OCI-LY7 (cell line): ENCODE data around the gene KDM4B. TPM values are rescaled to one million over a fixed set of nuclear protein-coding genes. Genes with fewer than 3 reads are reported as not detected.

ENCODE experiments used
- BruUV-seq: library from RNA; stranded (reverse); fragments of 400-500 nt; replicated peaks from 2 replicates; lab custom pipeline; 2021; lab: Mats Ljungman, UMichigan
- CTCF ChIA-PET: fragments of 300-600 bp; sonication (Branson Sonifier 250); formaldehyde crosslinking; loops from one replicate; lab custom pipeline; 2022; ENCODE audit warnings: antibody characterized with exemption; ENCODE audit not compliant: unreplicated experiment; lab: Charles Lee
- POLR2A ChIA-PET: fragments of 300-600 bp; sonication (Branson Sonifier 250); formaldehyde crosslinking; loops from one replicate; lab custom pipeline; 2022; ENCODE audit warnings: antibody characterized with exemption; lab: Charles Lee
- DNase-seq: peaks from one replicate; pipeline ENCODE4 v3.0.0-alpha.2; 2015; ENCODE audit warnings: low spot score
- H2AFZ ChIP-seq: fragments of 200-600 bp; sonication (generic), shearing (Covaris generic); 2 replicates; pipeline ENCODE4 v1.6.1; 2014; ENCODE audit warnings: mild to moderate bottlenecking, antibody characterized with exemption, low read length, moderate library complexity
- H3K27ac ChIP-seq: fragments of 200-600 bp; sonication (generic); 2 replicates; pipeline ENCODE4 v1.5.1; 2014; ENCODE audit warnings: mixed run types, low read depth, mild to moderate bottlenecking, moderate library complexity, low read length, inconsistent platforms; ENCODE audit not compliant: poor library complexity, severe bottlenecking
- H3K36me3 ChIP-seq: fragments of 200-600 bp; sonication (generic); 2 replicates; pipeline ENCODE4 v1.6.1; 2014; ENCODE audit warnings: mild to moderate bottlenecking, antibody characterized with exemption, low read length, moderate library complexity, mixed read lengths; ENCODE audit not compliant: insufficient read depth
- H3K4me1 ChIP-seq: fragments of 200-600 bp; sonication (generic); 2 replicates; pipeline ENCODE4 v1.5.1; 2014; ENCODE audit warnings: mild to moderate bottlenecking, low read length; ENCODE audit not compliant: insufficient read depth, poor library complexity, severe bottlenecking
- H3K4me2 ChIP-seq: fragments of 200-600 bp; sonication (generic); 2 replicates; pipeline ENCODE4 v1.6.1; 2014; ENCODE audit warnings: mild to moderate bottlenecking, low read length
- H3K4me3 ChIP-seq: fragments of 200-600 bp; sonication (generic); 2 replicates; pipeline ENCODE4 v1.5.1; 2014; ENCODE audit warnings: mild to moderate bottlenecking, low read depth, low read length; ENCODE audit not compliant: poor library complexity, severe bottlenecking
- H3K79me2 ChIP-seq: fragments of 200-600 bp; sonication (generic); 2 replicates; pipeline ENCODE4 v1.6.1; 2016; ENCODE audit warnings: low read depth, mild to moderate bottlenecking, low read length, moderate library complexity, mixed read lengths; ENCODE audit not compliant: insufficient read depth
- H3K9me2 ChIP-seq: fragments of 200-600 bp; sonication (generic); 2 replicates; pipeline ENCODE4 v1.6.1; 2016; ENCODE audit warnings: mild to moderate bottlenecking, low read length, mixed read lengths; ENCODE audit not compliant: insufficient read depth
- H3K9me3 ChIP-seq: fragments of 200-600 bp; sonication (generic); 2 replicates; pipeline ENCODE4 v1.6.1; 2014; ENCODE audit warnings: mild to moderate bottlenecking, mixed run types, low read length, mixed read lengths
- H4K20me1 ChIP-seq: fragments of 200-600 bp; sonication (generic); 2 replicates; pipeline ENCODE4 v1.6.1; 2014; ENCODE audit warnings: mild to moderate bottlenecking, antibody characterized with exemption, low read length, moderate library complexity, mixed read lengths; ENCODE audit not compliant: insufficient read depth
- EZH2phosphoT487 ChIP-seq: fragments of 200-600 bp; sonication (generic); IDR thresholded peaks from 2 replicates; pipeline ENCODE4 v1.6.1; 2018; ENCODE audit warnings: low read depth, borderline replicate concordance, mild to moderate bottlenecking, mixed run types, antibody characterized with exemption, low read length, moderate library complexity, mixed read lengths
- intact Hi-C: fragments of 100-400 bp; cut with micrococcal nuclease; formaldehyde crosslinking; loops from one replicate; pipeline ENCODE4 v1.10.0; 2022; ENCODE audit not compliant: unreplicated experiment
- total RNA-seq, 2 experiments: library from RNA; depleted of rRNA in 1 of 2; stranded (reverse); fragments of >200 nt in 1 of 2; shearing (Covaris generic) in 1 of 2; gene quantifications; 2 replicates each; pipeline ENCODE4 v1.2.3, GENCODE V29; 2014 to 2022
- TF ChIP-seq, protein P1 (sequence below): fragments of 200-600 bp; sonication (generic); conservative IDR thresholded peaks from 2 replicates; pipeline ENCODE4 v1.5.1; 2014; ENCODE audit warnings: mild to moderate bottlenecking, antibody characterized with exemption, low read length, moderate library complexity, mixed read lengths

Gene KDM4B
- total RNA-seq, 2 experiments from 2014 or later: 24.3 to 44.2 TPM

DNA sequence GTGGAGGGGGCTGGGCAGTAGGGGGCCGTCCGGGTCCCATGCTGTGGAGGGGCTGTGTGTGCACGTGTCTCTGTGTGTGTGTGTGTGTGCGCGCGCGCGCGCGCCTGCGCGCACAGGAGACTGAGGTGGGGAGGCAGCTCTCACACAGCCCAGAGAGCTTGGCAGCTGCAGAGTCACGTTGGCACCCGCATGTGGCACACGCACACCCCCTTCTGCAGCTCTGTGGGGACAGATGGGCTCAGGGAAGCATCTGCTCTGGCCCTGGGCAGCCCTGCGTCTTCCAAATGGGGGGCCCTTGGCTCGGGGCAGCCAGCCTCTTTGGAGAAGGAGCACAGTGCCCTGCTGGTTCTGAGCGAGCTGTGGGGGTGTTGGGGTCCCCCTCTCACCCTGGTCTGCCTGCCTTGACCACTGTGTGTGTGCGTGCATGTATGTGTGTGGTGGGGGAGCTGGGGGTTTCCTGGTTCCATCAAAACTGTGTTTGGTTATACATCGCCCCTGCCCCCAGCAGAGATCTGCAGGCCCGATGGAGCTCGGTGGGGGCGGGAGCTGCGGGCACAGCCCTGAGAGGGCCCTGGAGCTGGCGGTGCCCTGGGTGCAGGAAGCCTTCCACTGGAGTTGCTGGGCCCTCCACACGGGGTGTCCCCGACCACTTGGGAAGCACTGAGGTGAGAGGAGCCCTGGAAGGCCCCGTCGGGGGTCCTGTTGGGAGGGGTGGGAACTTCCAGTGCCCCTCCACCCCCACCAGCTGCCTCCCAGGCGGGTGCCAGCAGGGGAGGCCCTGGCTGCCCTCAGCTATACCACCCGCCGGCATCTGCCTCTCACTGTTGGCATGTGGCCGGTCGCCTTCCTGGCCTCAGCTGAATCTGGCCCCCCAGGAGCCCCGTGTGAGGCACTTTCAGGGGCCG lies 67.1 kb downstream of the KDM4B start:
- Histone ChIP-seq H2AFZ (no peak overlapping the region), H3K4me3 (no peak overlapping the region), H3K9me3 (no peaks in the 10 kb centered on the region), H3K36me3 (peaks cover 7% of the 10 kb centered on the region; the same call in 1 of the 2 replicates), H4K20me1 (no peaks in the 10 kb centered on the region), H3K4me2 (no peak overlapping the region), H3K4me1 (peaks cover 5% of the 10 kb centered on the region), H3K9me2 (no peaks in the 10 kb centered on the region), H3K27ac (no peak overlapping the region), H3K79me2 (no peaks in the 10 kb centered on the region)
- CTCF ChIA-PET: no interaction called here
- intact Hi-C loops: loop anchor here (10.0 kb wide), 1 partner anchor 311 kb away; the partner anchor contains the start of gene DPP9
- no TSS peak for BruUV-seq
- POLR2A ChIA-PET: no interaction called here
- DNase-seq: no peak
- no peak for TF ChIP-seq EZH2phosphoT487
- TF ChIP-seq, protein P1, sequence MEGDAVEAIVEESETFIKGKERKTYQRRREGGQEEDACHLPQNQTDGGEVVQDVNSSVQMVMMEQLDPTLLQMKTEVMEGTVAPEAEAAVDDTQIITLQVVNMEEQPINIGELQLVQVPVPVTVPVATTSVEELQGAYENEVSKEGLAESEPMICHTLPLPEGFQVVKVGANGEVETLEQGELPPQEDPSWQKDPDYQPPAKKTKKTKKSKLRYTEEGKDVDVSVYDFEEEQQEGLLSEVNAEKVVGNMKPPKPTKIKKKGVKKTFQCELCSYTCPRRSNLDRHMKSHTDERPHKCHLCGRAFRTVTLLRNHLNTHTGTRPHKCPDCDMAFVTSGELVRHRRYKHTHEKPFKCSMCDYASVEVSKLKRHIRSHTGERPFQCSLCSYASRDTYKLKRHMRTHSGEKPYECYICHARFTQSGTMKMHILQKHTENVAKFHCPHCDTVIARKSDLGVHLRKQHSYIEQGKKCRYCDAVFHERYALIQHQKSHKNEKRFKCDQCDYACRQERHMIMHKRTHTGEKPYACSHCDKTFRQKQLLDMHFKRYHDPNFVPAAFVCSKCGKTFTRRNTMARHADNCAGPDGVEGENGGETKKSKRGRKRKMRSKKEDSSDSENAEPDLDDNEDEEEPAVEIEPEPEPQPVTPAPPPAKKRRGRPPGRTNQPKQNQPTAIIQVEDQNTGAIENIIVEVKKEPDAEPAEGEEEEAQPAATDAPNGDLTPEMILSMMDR: no peak

DNA sequence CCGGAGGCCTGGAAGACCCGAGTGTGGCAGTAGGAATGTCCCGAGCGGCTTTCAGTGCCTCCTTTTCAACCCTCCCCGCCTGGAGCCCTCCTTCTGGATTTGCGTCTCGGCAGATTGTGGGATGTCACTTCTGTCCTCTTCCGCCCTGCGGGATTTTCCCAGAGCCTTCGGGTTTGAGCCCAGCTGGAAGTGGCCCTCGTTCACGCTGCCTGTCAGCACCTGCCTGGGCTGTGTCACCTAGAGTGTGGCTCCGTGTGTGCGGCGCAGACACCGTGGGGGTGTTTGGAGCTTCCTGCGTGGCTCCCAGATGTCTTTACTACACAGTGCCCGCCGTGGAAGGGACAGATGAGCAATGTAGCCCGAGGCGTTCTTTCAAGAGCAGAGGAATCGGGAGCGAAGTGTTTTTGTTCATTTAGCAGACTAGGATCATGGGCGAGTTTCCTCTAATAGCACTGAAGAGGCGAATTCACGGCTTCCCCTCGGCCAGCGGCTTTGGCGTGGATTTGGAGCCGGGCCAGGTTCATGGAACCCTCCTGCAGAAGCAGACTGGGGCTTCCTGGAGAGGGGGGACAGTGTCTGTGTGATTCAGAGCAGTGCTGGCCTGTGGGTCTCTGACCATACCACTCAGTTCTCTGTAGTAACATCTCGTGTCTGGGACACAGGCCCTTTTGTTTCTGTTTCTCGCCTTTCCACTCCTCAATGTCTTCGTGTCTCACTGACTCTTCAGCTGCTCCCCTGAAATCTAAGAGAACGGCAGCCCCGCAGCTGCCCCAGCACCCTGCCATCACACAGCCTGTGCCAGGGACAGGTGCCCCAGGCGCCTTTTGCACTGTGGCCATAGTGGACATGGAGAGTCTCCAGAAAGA lies 68.0 kb downstream of the KDM4B start:
- H3K4me3 ChIP-seq: no peak overlapping the region
- peaks cover 7% of the 10 kb centered on the region; the same call in 1 of the 2 replicates for H3K36me3 ChIP-seq
- H3K27ac ChIP-seq: no peak overlapping the region
- no peak for DNase-seq
- no peaks in the 10 kb centered on the region for H3K4me1 ChIP-seq
- H3K4me2 ChIP-seq: no peak overlapping the region
- ChIA-PET POLR2A (no interaction called here), CTCF (interaction anchor here (0.6 kb wide), 1 partner anchor 1571 kb away, joined by 3 read pairs; no protein-coding TSS in a partner anchor)
- H4K20me1 ChIP-seq: no peaks in the 10 kb centered on the region
- BruUV-seq: no TSS peak
- H2AFZ ChIP-seq: no peak overlapping the region
- no peaks in the 10 kb centered on the region for H3K9me3 ChIP-seq
- no peak for TF ChIP-seq EZH2phosphoT487
- TF ChIP-seq, protein P1: no peak
- H3K79me2 ChIP-seq: no peaks in the 10 kb centered on the region
- H3K9me2 ChIP-seq: no peaks in the 10 kb centered on the region
- intact Hi-C loops: loop anchor here (10.0 kb wide), 1 partner anchor 312 kb away; the partner anchor contains the start of gene DPP9
